GM18505 (cell line): ENCODE measurements around the gene LILRA6.
"Not testable (repeated sequence)": the region's sequence is repeated elsewhere in the genome, so short reads cannot be mapped to it uniquely, and the experiment has no call there.

ENCODE experiments used
- ATAC-seq: cut with Tn5 transposase; IDR thresholded peaks from one replicate; pipeline ENCODE4 v1.9.1; 2021; ENCODE audit not compliant: unreplicated experiment
- POLR2A ChIP-seq: IDR thresholded peaks from 4 replicates; pipeline ENCODE4 v1.6.1; 2011; ENCODE audit warnings: borderline replicate concordance; ENCODE audit not compliant: insufficient read depth, insufficient read length; ENCODE audit errors: extremely low read depth

Gene LILRA6

GRCh38 chr19:54229146-54229545, 13.4 kb downstream of the LILRA6 start:
- TF ChIP-seq POLR2A, result no peak
- ATAC-seq, result no peak

- not testable (repeated sequence) for ATAC-seq
These were observed 18.0 kb downstream of the LILRA6 start for GRCh38 chr19:54224619-54225018.

GRCh38 chr19:54223937-54224281, 18.7 kb downstream of the LILRA6 start:
- ATAC-seq, result not testable (repeated sequence)

DNA sequence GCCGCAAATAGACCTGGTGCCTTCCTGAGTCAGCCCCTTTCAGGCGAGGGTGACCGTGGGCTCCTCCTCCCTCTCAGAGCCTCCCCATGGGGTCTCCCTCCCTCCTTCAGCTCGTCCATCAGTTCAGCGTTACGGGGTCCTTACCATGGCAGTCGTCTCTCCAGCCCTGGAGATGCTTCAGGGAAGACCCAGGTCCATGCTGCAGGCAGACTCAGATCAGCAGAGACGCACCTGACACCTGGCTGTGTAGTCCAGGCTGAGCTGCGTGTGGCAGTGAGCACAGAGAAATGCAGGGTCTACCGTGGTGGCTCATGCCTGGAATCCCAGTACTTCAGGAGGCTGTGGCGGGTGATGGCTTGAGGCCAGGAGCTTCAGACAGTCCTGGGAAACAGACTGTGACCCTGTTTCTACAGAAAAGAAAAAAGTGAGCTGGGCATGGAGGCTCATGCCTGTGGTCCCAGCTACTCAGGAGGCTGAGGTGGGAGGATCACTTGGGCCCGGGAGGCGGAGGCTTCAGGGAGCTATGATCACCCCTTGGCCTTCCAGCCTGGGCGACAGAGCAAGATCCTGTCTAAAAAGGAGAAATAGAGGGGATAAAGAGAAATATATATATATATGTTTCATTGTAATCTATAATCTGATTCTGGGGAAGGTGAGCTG, 19.2 kb downstream of the LILRA6 start:
- not testable (repeated sequence) for ATAC-seq

DNA sequence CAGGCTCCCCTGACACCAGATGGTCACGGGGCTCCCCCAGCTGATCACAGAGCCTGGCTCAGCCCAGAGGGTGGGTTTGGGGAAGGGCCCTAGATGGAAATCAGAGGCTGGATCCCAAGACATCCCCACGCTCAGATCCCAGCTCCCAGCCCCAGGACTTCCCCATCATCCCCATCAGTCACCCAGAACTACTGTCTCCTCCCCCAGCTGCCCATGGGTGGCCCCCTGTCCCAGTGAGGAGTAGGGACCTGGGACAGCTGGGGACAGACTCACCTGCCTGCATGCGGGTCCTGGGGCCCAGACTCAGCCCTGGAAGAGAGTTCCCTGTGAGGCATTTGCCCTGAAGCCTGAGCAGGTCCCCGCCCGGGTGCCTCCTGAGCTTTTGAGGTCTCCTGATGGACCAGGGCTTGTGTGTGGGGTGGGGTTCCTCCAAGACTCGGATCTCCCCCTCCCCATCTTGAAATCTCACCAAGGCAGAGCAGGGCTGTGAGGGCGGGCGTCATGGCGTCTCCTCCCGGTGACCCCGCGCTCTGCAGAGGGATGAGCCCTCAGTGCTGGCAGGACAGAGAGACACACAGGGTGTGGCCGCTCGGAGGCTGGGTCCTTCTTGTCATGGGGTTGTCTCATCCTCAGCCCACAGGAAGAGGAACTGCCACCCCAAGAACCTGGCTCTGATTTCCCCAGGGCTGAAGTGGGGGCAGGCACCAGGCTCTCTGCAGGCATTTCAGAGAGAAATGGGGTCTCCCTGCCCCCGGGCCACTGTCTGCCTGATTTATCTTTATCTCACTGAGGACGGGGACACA, 19.9 kb downstream of the LILRA6 start, which contains the start of gene LILRB3:
LILRB3 (minus strand) TSS at position 534 of the 803 bp plus-strand sequence; CDS start at position 503, 31 bp downstream.
- ATAC-seq, result not testable (repeated sequence)

DNA sequence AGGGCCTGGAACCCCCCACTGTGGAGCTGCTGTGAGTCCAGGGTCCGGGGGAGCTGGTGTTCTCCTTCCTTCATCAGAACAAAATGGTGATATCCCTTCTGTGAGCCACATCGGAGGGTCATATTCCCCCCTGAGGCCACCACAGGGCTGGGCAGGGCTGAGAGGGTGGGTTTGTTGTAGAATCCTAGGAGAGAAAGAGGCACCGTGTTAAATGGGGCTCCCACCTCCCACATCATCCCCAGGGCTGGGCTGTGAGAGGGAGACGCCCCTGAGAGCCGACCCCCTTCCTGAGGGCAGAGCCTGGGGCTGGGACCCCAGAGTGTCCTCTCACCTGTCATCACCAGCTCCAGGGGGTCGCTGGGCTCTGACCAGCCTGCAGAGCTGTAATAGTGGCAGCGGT, 20.6 kb downstream of the LILRA6 start:
- ATAC-seq, result not testable (repeated sequence)

GRCh38 chr19:54219702-54220101, 22.9 kb downstream of the LILRA6 start:
- ATAC-seq, result not testable (repeated sequence)

GRCh38 chr19:54218960-54219661, 23.5 kb downstream of the LILRA6 start:
- TF ChIP-seq POLR2A, result no peak
- ATAC-seq, result no peak

DNA sequence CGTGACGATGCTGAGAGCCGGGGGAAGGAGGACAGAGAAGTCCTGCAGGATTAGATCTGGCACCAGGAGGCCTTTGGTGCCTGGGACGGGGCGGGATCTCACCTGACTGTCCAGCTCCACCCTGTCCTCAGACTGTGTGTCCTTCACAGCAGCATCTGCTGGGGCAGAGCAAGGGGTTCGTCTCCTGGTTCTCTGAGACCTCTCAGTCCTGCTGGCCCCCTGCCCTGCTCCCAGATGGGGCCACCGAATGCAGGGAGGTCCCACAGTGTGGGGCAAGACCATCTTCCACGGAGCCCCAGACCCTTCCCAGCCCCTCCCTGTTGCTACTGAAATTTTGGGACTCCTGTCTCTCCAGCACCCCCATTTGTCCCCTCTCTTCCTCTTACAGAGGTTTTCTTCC, 24.3 kb downstream of the LILRA6 start:
- TF ChIP-seq POLR2A, result no peak
- ATAC-seq, result no peak

DNA sequence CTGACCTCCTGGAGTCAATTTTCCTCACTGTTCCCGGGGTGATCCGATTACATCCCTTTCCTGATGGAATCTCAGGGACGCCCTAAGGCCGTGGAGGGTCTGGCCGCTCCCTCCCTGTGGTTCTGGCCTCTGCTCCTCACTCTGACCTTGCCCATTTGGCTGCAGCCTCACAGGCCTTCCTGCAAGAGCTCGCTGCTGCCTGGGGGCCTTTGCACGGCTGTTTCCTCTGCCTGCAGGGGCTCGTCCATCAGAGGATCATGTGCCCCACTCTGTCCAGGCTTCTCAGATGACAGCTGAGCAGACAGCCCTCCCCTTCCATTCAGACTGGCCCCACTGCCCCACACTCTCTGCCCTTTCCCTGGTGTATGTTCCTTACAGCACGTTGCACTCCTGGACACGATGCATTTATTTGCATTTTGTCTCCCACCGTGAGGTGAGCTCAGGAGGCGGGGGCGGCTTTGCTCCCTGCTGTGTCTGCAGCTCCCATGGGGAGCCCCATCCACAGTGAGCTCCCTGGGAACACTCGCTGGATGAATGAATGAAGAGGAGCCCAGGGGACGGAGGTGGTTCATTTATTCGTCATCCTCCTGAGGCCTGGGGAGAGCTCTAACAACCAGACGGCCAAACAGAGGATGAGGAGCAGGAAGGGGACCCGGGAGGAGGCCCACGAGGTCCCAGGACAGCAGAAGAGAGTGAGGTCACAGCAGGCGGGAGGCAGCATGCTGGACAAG, 24.9 kb downstream of the LILRA6 start:
- ATAC-seq, result not testable (repeated sequence)

DNA sequence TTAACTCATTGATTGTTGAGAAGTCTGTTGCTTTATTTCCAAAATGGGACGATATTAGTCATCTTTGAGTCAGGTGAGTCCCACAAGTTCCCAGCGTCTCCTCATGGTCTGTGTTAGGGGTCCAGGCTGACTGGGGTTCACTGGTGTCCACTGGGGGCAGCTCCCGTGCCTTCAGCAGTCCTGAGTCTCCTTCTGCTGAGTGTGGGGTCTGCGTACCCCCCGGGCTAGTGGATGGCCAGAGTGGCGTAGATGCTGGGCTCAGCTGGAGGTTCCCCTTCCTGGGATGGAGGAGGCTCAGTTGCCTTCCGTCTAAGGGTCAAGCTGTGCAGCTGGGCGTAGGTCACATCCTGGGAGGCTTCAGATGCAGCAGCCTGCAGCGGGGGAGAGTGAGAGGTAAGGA, 25.7 kb downstream of the LILRA6 start:
- TF ChIP-seq POLR2A, result no peak
- no peak for ATAC-seq

- ATAC-seq, result not testable (repeated sequence)
These were observed 27.9 kb downstream of the LILRA6 start for GRCh38 chr19:54214734-54215133.

DNA sequence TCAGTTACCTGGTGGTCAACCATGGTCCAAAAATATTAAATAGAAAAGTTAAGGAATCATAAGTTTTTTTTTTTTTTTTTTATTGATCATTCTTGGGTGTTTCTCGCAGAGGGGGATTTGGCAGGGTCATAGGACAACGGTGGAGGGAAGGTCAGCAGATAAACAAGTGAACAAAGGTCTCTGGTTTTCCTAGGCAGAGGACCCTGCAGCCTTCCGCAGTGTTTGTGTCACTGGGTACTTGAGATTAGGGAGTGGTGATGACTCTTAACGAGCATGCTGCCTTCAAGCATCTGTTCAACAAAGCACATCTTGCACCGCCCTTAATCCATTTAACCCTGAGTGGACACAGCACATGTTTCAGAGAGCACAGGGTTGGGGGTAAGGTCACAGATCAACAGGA, 28.4 kb downstream of the LILRA6 start:
- ATAC-seq, result not testable (repeated sequence)

GRCh38 chr19:54211235-54211634, 31.4 kb downstream of the LILRA6 start:
- TF ChIP-seq POLR2A, result no peak
- ATAC-seq, result no peak
